Panc1 (cell line): ENCODE data around the gene G6PC2. TPM values are rescaled to one million over a fixed set of nuclear protein-coding genes. Genes with fewer than 3 reads are reported as not detected.

Source experiments
- ATAC-seq: fragments of 200-7000 bp; cut with Tn5 transposase; 2 replicates; pipeline ENCODE4 v1.9.1; 2020; ENCODE audit warnings: mild to moderate bottlenecking, moderate library complexity
- BruUV-seq: library from RNA; stranded (reverse); fragments of 400-500 nt; replicated peaks from 2 replicates; lab custom pipeline; 2021; lab: Mats Ljungman, UMichigan
- CTCF ChIA-PET: fragments of 300-600 bp; sonication (Branson Sonifier 250); formaldehyde crosslinking; loops from one replicate; lab custom pipeline; 2022; ENCODE audit warnings: antibody characterized with exemption; lab: Charles Lee
- POLR2A ChIA-PET: fragments of 300-600 bp; sonication (Branson Sonifier 250); formaldehyde crosslinking; loops from one replicate; lab custom pipeline; 2022; ENCODE audit warnings: antibody characterized with exemption; lab: Charles Lee
- DNase-seq: peaks from one replicate; pipeline ENCODE4 v3.0.0-alpha.2; 2010; ENCODE audit warnings: low read depth, low spot score
- H3K27ac ChIP-seq: 2 replicates; pipeline ENCODE4 v1.5.1; 2011; ENCODE audit warnings: mild to moderate bottlenecking, low read length, inconsistent platforms
- H3K27me3 ChIP-seq: fragments of 200-500 bp; sonication (Bioruptor generic); 2 replicates; pipeline ENCODE4 v1.6.0; 2014; ENCODE audit warnings: low read length, inconsistent platforms; ENCODE audit not compliant: control insufficient read depth, insufficient read depth
- H3K36me3 ChIP-seq: fragments of 200-500 bp; sonication (Bioruptor generic); 2 replicates; pipeline ENCODE4 v1.5.1; 2014; ENCODE audit warnings: inconsistent platforms, mild to moderate bottlenecking, low read length, moderate library complexity; ENCODE audit not compliant: control insufficient read depth, insufficient read depth
- H3K4me1 ChIP-seq: 2 replicates; pipeline ENCODE4 v1.5.1; 2011; ENCODE audit warnings: inconsistent platforms, mild to moderate bottlenecking, low read length, moderate library complexity; ENCODE audit not compliant: control insufficient read depth, insufficient read depth
- H3K4me3 ChIP-seq, 2 experiments: 2 replicates each; pipeline ENCODE4 v1.5.1; 2011 to 2012; ENCODE audit warnings: low read depth in 2 of 2, low read length in 2 of 2, mild to moderate bottlenecking in 2 of 2, inconsistent platforms in 1 of 2, moderate library complexity in 1 of 2
- H3K9me3 ChIP-seq: fragments of 200-500 bp; sonication (Bioruptor generic); 2 replicates; pipeline ENCODE4 v1.5.1; 2014; ENCODE audit warnings: low read depth, mild to moderate bottlenecking, inconsistent platforms, low read length, moderate library complexity; ENCODE audit not compliant: control insufficient read depth, insufficient read depth
- POLR2AphosphoS5 ChIP-seq: IDR thresholded peaks from 2 replicates; pipeline ENCODE4 v1.6.1; 2012; ENCODE audit warnings: mild to moderate bottlenecking, low read depth, low read length, moderate library complexity
- SIN3A ChIP-seq: IDR thresholded peaks from 2 replicates; pipeline ENCODE4 v1.6.1; 2012; ENCODE audit warnings: low read depth, mild to moderate bottlenecking, low read length, moderate library complexity, borderline replicate concordance; ENCODE audit not compliant: insufficient read depth
- TCF7L2 ChIP-seq: IDR thresholded peaks from 2 replicates; pipeline ENCODE4 v1.6.1; 2011; ENCODE audit warnings: mild to moderate bottlenecking, low read depth, low read length, inconsistent platforms
- in situ Hi-C: cut with HindIII; loops from 2 replicates; pipeline ENCODE4 v1.10.0; 2016; ENCODE audit warnings: low sequenced_read_pairs, low pct_unique_long_range_greater_than_20kb
- intact Hi-C: fragments of 100-400 bp; cut with micrococcal nuclease; formaldehyde crosslinking; loops from one replicate; pipeline ENCODE4 v1.10.0; 2022; ENCODE audit not compliant: unreplicated experiment
- total RNA-seq: library from RNA; stranded (reverse); gene quantifications from one replicate; pipeline ENCODE4 v1.2.1, GENCODE V29; 2021; ENCODE audit not compliant: unreplicated experiment
- TF ChIP-seq, protein P1 (sequence below): fragments of 450-650 bp; IDR thresholded peaks from 2 replicates; pipeline ENCODE4 v1.5.1; 2017; ENCODE audit warnings: mild to moderate bottlenecking
- TF ChIP-seq, protein P2 (sequence below), 2 experiments: IDR thresholded peaks; 2 replicates each; pipeline ENCODE4 v1.6.1; 2011 to 2012; ENCODE audit warnings: low read depth in 2 of 2, control low read depth in 1 of 2, low read length in 1 of 2, mild to moderate bottlenecking in 1 of 2, moderate library complexity in 1 of 2; ENCODE audit not compliant: insufficient read depth in 1 of 2

Gene G6PC2
- total RNA-seq, 1 experiment from 2014 or later = not detected

DNA sequence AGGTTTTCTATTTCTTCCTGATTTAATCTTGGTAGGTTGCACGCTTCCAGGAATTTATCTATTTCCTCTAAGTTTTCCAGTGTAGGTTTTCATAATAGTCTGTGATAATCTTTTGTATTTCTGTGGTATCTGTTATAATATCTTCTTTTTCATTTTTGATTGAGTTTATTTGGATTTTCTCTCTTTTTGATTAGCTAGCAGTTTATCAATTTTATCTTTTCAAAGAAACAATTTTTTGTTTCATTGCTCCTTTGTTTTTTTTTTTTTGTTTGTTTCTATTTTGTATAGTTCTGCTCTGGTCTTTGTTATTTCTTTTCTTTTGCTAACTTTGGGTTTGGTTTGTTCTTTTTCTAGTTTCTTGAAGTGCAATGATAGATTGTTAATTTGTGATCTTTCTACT lies 51.3 kb downstream of the G6PC2 start:
- ChIA-PET POLR2A (no interaction called here), CTCF (no interaction called here)
- TF ChIP-seq SIN3A (no peak), TCF7L2 (no peak), POLR2AphosphoS5 (no peak)
- TF ChIP-seq, protein P1, sequence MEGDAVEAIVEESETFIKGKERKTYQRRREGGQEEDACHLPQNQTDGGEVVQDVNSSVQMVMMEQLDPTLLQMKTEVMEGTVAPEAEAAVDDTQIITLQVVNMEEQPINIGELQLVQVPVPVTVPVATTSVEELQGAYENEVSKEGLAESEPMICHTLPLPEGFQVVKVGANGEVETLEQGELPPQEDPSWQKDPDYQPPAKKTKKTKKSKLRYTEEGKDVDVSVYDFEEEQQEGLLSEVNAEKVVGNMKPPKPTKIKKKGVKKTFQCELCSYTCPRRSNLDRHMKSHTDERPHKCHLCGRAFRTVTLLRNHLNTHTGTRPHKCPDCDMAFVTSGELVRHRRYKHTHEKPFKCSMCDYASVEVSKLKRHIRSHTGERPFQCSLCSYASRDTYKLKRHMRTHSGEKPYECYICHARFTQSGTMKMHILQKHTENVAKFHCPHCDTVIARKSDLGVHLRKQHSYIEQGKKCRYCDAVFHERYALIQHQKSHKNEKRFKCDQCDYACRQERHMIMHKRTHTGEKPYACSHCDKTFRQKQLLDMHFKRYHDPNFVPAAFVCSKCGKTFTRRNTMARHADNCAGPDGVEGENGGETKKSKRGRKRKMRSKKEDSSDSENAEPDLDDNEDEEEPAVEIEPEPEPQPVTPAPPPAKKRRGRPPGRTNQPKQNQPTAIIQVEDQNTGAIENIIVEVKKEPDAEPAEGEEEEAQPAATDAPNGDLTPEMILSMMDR = no peak
- TF ChIP-seq, protein P2, sequence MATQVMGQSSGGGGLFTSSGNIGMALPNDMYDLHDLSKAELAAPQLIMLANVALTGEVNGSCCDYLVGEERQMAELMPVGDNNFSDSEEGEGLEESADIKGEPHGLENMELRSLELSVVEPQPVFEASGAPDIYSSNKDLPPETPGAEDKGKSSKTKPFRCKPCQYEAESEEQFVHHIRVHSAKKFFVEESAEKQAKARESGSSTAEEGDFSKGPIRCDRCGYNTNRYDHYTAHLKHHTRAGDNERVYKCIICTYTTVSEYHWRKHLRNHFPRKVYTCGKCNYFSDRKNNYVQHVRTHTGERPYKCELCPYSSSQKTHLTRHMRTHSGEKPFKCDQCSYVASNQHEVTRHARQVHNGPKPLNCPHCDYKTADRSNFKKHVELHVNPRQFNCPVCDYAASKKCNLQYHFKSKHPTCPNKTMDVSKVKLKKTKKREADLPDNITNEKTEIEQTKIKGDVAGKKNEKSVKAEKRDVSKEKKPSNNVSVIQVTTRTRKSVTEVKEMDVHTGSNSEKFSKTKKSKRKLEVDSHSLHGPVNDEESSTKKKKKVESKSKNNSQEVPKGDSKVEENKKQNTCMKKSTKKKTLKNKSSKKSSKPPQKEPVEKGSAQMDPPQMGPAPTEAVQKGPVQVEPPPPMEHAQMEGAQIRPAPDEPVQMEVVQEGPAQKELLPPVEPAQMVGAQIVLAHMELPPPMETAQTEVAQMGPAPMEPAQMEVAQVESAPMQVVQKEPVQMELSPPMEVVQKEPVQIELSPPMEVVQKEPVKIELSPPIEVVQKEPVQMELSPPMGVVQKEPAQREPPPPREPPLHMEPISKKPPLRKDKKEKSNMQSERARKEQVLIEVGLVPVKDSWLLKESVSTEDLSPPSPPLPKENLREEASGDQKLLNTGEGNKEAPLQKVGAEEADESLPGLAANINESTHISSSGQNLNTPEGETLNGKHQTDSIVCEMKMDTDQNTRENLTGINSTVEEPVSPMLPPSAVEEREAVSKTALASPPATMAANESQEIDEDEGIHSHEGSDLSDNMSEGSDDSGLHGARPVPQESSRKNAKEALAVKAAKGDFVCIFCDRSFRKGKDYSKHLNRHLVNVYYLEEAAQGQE (IDR thresholded peaks at IDR 0.05; ENCODE audit: insufficient read depth in 1 of 2, low read depth in 2 of 2, low read length in 1 of 2) = no peak
- in situ Hi-C loops = no loop called here
- Histone ChIP-seq H3K36me3 (no peaks in the 10 kb centered on the region), H3K4me3 (no peak overlapping the region), H3K27ac (no peak overlapping the region), H3K9me3 (no peaks in the 10 kb centered on the region), H3K27me3 (no peaks in the 10 kb centered on the region), H3K4me1 (no peaks in the 10 kb centered on the region)
- ATAC-seq (no peak), DNase-seq (no peak)
- intact Hi-C loops = no loop called here
- BruUV-seq = no TSS peak

DNA sequence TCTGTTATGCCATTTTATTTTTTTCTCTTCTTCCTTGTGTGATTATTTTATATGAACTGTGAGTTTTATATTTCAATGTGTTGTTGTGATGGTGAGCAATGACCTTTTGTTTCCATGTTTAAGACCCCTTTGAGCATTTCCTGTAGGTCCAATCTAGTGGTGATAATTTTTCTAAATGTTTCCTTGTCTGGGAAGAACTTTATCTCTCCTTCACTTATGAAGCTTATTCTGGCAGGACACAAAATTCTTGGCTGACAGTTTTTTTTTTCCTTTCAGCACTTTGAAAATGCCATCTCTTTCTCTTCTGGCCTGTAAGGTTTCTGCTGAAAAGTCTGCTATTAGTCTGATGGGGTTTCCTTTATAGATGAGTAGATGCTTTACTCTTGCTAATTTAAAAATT lies 53.2 kb downstream of the G6PC2 start:
- H3K4me3 ChIP-seq = no peak overlapping the region
- no peak overlapping the region for H3K27ac ChIP-seq
- in situ Hi-C loops (no loop called here), intact Hi-C loops (no loop called here)
- H3K4me1 ChIP-seq = no peaks in the 10 kb centered on the region
- POLR2A ChIA-PET = no interaction called here
- TF ChIP-seq, protein P1 = no peak
- TF ChIP-seq POLR2AphosphoS5 (no peak), SIN3A (no peak), TCF7L2 (no peak)
- TF ChIP-seq, protein P2 (IDR thresholded peaks at IDR 0.05; ENCODE audit: insufficient read depth in 1 of 2, low read depth in 2 of 2, low read length in 1 of 2) = no peak
- BruUV-seq = no TSS peak
- DNase-seq (no peak), ATAC-seq (no peak)
- H3K36me3 ChIP-seq = no peaks in the 10 kb centered on the region
- H3K27me3 ChIP-seq = no peaks in the 10 kb centered on the region
- CTCF ChIA-PET = interaction anchor here (0.7 kb wide), 1 partner anchor 149 kb away, joined by 3 read pairs; no protein-coding TSS in a partner anchor
- no peaks in the 10 kb centered on the region for H3K9me3 ChIP-seq
